HepG2 (cell line): ENCODE measurements around the gene RNU6-8. TPM values are rescaled to one million over a fixed set of nuclear protein-coding genes. Genes with fewer than 3 reads are reported as not detected.

Experiments used
- AGO2 ChIP-seq: fragments of 200-400 bp; formaldehyde crosslinking; optimal IDR thresholded peaks from 2 replicates; pipeline ENCODE3; 2017; ENCODE audit warnings: mild to moderate bottlenecking, low read depth, low read length, moderate library complexity
- AKAP8 ChIP-seq: sonication (generic); formaldehyde crosslinking; IDR thresholded peaks from 2 replicates; pipeline ENCODE4 v1.5.1; 2020; ENCODE audit warnings: mild to moderate bottlenecking, missing genetic modification reagents
- ARID2 ChIP-seq: sonication (generic); formaldehyde crosslinking; IDR thresholded peaks from 2 replicates; pipeline ENCODE4 v1.8.1; 2022; ENCODE audit warnings: mild to moderate bottlenecking, missing genetic modification reagents, borderline replicate concordance
- ATF7-NPFF ChIP-seq: sonication (generic); formaldehyde crosslinking; IDR thresholded peaks from 2 replicates; pipeline ENCODE4 v1.8.1; 2023; ENCODE audit warnings: mild to moderate bottlenecking, low read depth, missing genetic modification reagents, moderate library complexity
- ATM ChIP-seq: fragments of 450-650 bp; IDR thresholded peaks from 2 replicates; pipeline ENCODE4 v1.7.1; 2017; ENCODE audit warnings: mild to moderate bottlenecking, borderline replicate concordance
- EED ChIP-seq: sonication (generic); formaldehyde crosslinking; IDR thresholded peaks from 2 replicates; pipeline ENCODE4 v1.5.0; 2020; ENCODE audit warnings: mild to moderate bottlenecking, missing genetic modification reagents
- FOXP1 ChIP-seq, 2 experiments: fragments of 450-650 bp in 1 of 2; IDR thresholded peaks; 2 replicates each; pipeline ENCODE4 v1.6.1; 2017 to 2018; ENCODE audit warnings: antibody characterized with exemption in 1 of 2
- HOXA9 ChIP-seq: sonication (generic); formaldehyde crosslinking; IDR thresholded peaks from 2 replicates; pipeline ENCODE4 v1.8.1; 2022; ENCODE audit warnings: missing genetic modification reagents, mild to moderate bottlenecking, moderate library complexity, borderline replicate concordance
- IKZF5 ChIP-seq: IDR thresholded peaks from 2 replicates; pipeline ENCODE4 v1.6.1; 2018; ENCODE audit warnings: missing genetic modification reagents, mild to moderate bottlenecking, missing compliant biosample characterization
- IRX3 ChIP-seq: sonication (generic); formaldehyde crosslinking; IDR thresholded peaks from 2 replicates; pipeline ENCODE4 v1.8.1; 2023; ENCODE audit warnings: mild to moderate bottlenecking, low read depth, missing genetic modification reagents, borderline replicate concordance
- NFE2L2 ChIP-seq: fragments of 150-350 bp; IDR thresholded peaks from 2 replicates; pipeline ENCODE4 v1.6.1; 2014; ENCODE audit warnings: low read length
- NR2F1 ChIP-seq, 2 experiments: fragments of 450-650 bp in 1 of 2; formaldehyde crosslinking in 1 of 2; IDR thresholded peaks; 2 replicates each; pipeline versions ENCODE4 v1.5.0 to v1.6.1; 2016 to 2020; ENCODE audit warnings: mild to moderate bottlenecking in 1 of 2, missing compliant biosample characterization in 1 of 2, missing genetic modification reagents in 1 of 2, moderate library complexity in 1 of 2
- REL ChIP-seq: sonication (generic); formaldehyde crosslinking; conservative IDR thresholded peaks from 2 replicates; pipeline ENCODE4 v1.8.0; 2022; ENCODE audit warnings: mild to moderate bottlenecking, missing genetic modification reagents, moderate library complexity
- STAT6 ChIP-seq: sonication (generic); formaldehyde crosslinking; IDR thresholded peaks from 2 replicates; pipeline ENCODE4 v1.4.0; 2020; ENCODE audit warnings: missing genetic modification reagents, mild to moderate bottlenecking, borderline replicate concordance
- TEF ChIP-seq: sonication (generic); formaldehyde crosslinking; IDR thresholded peaks from 2 replicates; pipeline ENCODE4 v1.5.0; 2020; ENCODE audit warnings: missing genetic modification reagents
- ZFP82 ChIP-seq: sonication (generic); formaldehyde crosslinking; IDR thresholded peaks from 2 replicates; pipeline ENCODE4 v1.5.1; 2020; ENCODE audit warnings: mild to moderate bottlenecking, missing genetic modification reagents, borderline replicate concordance
- ZNF280D ChIP-seq: sonication (generic); formaldehyde crosslinking; IDR thresholded peaks from 2 replicates; pipeline ENCODE4 v1.5.1; 2020; ENCODE audit warnings: mild to moderate bottlenecking, missing genetic modification reagents
- ZNF576 ChIP-seq: sonication (generic); formaldehyde crosslinking; IDR thresholded peaks from 2 replicates; pipeline ENCODE4 v1.4.0; 2020; ENCODE audit warnings: mild to moderate bottlenecking, missing genetic modification reagents
- ZNF766 ChIP-seq: sonication (generic); formaldehyde crosslinking; IDR thresholded peaks from 2 replicates; pipeline ENCODE4 v1.5.0; 2020; ENCODE audit warnings: missing genetic modification reagents, borderline replicate concordance
- ZSCAN21 ChIP-seq: sonication (generic); formaldehyde crosslinking; IDR thresholded peaks from 2 replicates; pipeline ENCODE4 v1.8.0; 2022; ENCODE audit warnings: mild to moderate bottlenecking, missing genetic modification reagents, moderate library complexity, borderline replicate concordance
- polyA plus RNA-seq, 8 experiments: library from polyadenylated mRNA; depleted of rRNA in 3 of 8; stranded (reverse) in 7 of 8; unstranded in 1 of 8; fragments of >200 nt; fragmentation: Illumina TruSeq in 4 of 8; extraction: Trizol in 4 of 8; gene quantifications; 2 replicates each; pipeline versions ENCODE4 v1.2.1 to v1.2.3, GENCODE V29; 2011 to 2016; ENCODE audit warnings: low read depth in 4 of 8, missing spikeins in 1 of 8, mixed read lengths in 1 of 8; ENCODE audit not compliant: insufficient read depth in 1 of 8
- total RNA-seq, 5 experiments: library from RNA; depleted of rRNA; stranded (reverse); fragments of >200 nt; fragmentation: Illumina TruSeq; extraction: Trizol; gene quantifications; 2 replicates each; pipeline ENCODE4 v1.2.3, GENCODE V29; 2016; ENCODE audit warnings: low read depth in 1 of 5

RNU6-8 gene
- total and polyA plus RNA-seq, 2 of the 13 experiments (the other 11 are each of a cell fraction or from before 2014, with no cell fraction given), result under 0.01 TPM; not detected in 1

GRCh38 chr14:32200368-32201192 lies 2.5 kb downstream of the RNU6-8 start (continued):
- TF ChIP-seq NR2F1 (CRISPR knock-in tag; IDR thresholded peaks at IDR 0.05) (no peak), AGO2 (no peak), ATF7-NPFF (CRISPR knock-in tag) (no peak), FOXP1 (IDR thresholded peaks at IDR 0.05) (no peak), FOXP1 (CRISPR knock-in tag; IDR thresholded peaks at IDR 0.05) (no peak), ZNF280D (CRISPR knock-in tag) (no peak), IKZF5 (CRISPR knock-in tag) (no peak), ZSCAN21 (CRISPR knock-in tag) (no peak), REL (CRISPR knock-in tag) (no peak; the same call in 1 of the 2 replicates), IRX3 (CRISPR knock-in tag) (no peak), ZNF766 (CRISPR knock-in tag) (no peak; the same call in 1 of the 2 replicates), NFE2L2 (no peak; the same call in 1 of the 2 replicates), EED (no peak), TEF (CRISPR knock-in tag) (no peak; the same call in 1 of the 2 replicates), ATM (no peak), ZFP82 (CRISPR knock-in tag) (0 out of 2 replicates have a peak, but pooled peaks have one; percentile 4), STAT6 (CRISPR knock-in tag) (no peak), AKAP8 (CRISPR knock-in tag) (no peak), ARID2 (CRISPR knock-in tag) (0 out of 2 replicates have a peak, but pooled peaks have one; percentile 30), HOXA9 (CRISPR knock-in tag) (no peak; the same call in 1 of the 2 replicates), ZNF576 (no peak)
